Endometrium (tissue), 2 donors: ENCODE data around the gene OR1C1.
"Not testable (repeated sequence)": the region's sequence is repeated elsewhere in the genome, so short reads cannot be mapped to it uniquely, and the experiment has no call there.

Source experiments
- FAIRE-seq: peaks from 2 replicates; lab custom pipeline; 2012; peaks lifted over from hg19 to GRCh38; lab: Jason Lieb, UNC
- donor health status: control.
- donor health status: control.

OR1C1 gene, protein sequence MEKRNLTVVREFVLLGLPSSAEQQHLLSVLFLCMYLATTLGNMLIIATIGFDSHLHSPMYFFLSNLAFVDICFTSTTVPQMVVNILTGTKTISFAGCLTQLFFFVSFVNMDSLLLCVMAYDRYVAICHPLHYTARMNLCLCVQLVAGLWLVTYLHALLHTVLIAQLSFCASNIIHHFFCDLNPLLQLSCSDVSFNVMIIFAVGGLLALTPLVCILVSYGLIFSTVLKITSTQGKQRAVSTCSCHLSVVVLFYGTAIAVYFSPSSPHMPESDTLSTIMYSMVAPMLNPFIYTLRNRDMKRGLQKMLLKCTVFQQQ

GRCh38 chr1:247760456-247760855, at the start of gene OR1C1:
OR1C1 (minus strand) TSS chr1:247760556; CDS start chr1:247758406, 2,150 bp downstream.
- no peak for FAIRE-seq

DNA sequence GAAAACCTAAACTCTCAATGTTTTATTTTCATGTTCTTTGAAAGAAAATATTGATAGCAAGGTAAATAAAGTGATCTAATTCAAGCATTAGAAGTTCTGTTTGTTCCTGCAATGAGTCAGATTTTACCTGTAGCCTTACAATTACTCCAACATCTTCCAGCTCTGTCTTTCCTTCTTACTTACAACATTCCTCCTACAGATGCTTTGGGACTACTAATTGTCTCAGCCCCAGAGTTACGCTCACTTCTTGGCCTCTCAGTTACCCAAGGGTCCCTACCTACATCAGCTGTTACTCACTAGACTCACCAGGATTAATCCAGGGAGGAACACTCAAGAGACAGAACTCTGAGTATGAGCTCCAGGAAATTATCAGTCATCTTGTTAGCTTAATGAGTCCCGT, 37.2 kb upstream of the OR1C1 start:
- FAIRE-seq = no peak

DNA sequence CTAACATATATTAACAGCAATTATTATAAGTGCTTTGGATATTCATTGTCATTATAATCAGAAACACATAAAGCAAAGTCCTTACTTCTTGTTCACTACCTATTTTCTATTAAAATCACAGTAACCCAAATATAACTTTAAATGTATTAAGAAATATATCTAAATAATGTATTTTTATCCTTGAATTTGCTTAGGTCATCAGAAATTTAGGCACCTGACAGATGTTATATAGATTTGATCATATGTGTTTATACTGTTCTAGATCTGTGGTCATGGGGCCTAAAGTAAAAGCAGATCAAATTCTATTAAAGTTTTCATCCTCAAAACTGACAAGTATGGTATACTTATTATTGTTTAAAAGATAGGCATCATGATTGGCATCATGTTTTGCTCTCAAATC, 9.2 kb upstream of the OR1C1 start:
- FAIRE-seq = no peak

DNA sequence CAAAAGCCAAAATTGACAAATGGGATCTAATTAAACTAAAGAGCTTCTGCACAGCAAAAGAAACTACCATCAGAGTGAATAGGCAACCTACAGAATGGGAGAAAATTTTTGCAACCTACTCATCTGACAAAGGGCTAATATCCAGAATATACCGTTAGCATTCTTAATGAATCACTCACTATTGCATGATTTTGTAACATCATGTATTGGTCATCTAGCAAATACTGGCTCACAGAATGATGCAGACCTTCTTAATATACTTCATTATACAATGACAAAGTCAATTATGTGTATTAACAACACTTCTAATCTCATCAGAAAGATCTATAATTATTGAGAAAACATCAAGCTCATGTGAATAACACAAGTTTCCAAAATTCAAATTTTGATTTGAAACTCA, 6.0 kb downstream of the OR1C1 start:
- FAIRE-seq = not testable (repeated sequence)

- no peak for FAIRE-seq
Measured at GRCh38 chr1:247749870-247750269, 10.5 kb downstream of the OR1C1 start.

DNA sequence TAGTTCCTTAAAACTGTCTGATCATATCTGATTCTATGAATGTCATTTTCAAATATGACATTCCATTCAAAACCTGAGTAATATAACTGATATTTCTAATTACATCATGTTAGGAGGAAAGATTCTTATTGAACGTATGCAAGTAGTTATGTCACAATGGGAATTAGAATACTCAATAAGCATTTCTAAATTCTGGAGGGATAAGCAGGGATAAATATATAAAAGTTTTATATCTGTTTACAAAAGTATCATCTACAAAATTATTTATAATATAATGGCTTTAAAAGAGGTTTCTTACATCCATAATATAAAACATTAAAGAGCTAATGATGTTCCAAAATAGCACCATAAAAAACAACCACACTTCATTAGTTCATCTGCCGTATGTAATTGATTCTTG, 12.3 kb downstream of the OR1C1 start, which contains the start of gene OR14A2:
Gene OR14A2, minus strand, starts transcription at position 101 of the 400 bp plus-strand sequence.
- no peak for FAIRE-seq

- FAIRE-seq = no peak
Measured at GRCh38 chr1:247747616-247748015, 12.7 kb downstream of the OR1C1 start.

GRCh38 chr1:247746391-247746935, 13.9 kb downstream of the OR1C1 start:
- FAIRE-seq = no peak

DNA sequence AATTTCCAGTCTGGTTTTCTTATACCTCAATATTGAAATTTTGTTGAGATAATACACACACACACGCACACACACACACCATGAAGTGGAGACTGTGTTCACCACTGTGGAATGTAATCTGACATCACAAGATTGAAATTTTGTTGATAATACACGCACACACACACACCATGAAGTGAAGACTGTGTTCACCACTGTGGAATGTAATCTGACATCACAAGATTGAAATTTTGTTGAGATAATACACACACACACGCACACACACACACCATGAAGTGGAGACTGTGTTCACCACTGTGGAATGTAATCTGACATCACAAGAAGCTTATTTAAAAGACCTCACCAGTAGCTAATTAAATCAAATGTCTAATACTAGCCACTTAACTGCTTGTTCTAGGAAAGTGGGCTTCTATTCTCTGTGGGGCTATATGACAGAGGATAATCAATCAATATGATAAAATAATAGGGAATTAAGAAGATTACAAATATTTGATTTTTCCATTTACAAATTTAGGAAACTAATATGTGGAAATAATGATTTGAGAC, 18.1 kb downstream of the OR1C1 start:
- FAIRE-seq = not testable (repeated sequence)

- FAIRE-seq = no peak
Measured at GRCh38 chr1:247741756-247742155, 18.6 kb downstream of the OR1C1 start.

DNA sequence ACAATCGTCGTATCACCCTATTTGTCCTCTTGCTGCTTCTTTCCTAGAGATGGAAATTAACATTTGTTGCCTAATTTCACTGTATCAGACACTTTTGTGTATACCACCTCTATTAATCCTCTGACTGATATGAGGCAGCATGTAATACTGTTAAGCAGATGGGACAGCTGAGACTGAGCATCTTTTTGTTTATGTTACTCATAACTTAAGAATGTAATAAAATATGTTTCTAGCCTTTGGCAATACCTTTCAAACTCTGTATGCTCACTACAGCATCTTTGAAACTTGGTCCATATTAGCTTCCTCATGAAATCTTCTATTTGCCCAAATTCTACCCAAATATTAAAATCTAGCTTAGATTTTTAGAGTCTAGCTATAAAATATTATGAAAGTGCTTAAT, 19.6 kb downstream of the OR1C1 start:
- no peak for FAIRE-seq

DNA sequence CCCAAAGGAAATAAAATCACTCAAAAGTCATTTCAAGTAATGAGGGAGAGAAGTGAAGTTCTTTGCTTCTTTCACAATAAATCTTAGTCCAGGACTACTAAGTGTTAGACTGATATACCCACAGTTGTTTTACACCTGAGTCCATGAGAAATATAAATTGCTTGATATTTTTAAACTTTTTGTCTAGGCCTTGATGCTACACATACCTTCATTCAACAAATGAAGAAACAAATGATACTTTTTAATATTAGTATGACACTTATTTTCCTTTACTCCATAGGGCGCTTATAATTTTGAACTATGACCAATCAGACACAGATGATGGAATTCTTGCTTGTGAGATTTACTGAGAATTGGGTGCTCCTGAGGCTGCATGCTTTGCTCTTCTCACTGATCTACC, 22.0 kb downstream of the OR1C1 start, which contains the start of gene OR14K1:
Gene OR14K1, plus strand, starts transcription at position 301 of the 400 bp plus-strand sequence. Its CDS starts 0 bp downstream, at position 301.
- no peak for FAIRE-seq

DNA sequence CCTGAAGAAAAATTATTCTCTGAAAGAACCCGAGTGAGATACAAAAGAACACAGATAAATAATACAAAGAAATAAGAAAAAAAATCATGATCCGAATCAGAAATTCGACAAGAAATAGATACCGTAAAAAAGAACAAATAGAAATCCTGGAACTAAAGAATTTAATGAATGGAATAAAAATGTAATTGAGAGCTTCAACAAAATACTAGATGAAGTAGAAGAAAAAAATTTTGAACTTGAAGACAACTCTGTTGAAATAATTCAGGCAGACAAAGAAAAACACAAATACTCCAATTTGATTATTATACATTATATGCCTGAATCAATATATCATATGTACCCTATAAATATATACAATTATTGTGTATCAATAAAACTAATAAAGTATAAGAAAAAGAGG, 39.1 kb downstream of the OR1C1 start:
- no peak for FAIRE-seq

DNA sequence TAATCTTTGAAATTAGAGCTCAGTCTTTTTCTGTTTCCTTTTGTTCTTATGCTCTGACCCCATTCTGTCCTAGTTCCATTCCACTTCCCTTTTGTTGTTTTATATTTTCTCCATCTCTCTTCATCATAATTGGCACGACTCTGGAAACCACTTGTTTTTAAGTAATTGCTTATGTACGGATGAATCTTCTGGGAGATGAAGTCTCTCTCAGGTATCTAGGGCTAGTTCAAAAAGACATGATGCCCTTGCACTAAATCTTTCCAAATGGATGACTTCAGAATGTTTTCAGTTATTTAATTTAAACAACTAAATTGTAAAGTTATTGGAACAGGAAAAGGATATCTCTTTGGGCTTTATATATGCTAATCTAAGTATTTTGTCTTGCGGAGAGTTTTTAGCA, 43.8 kb downstream of the OR1C1 start, which contains the start of gene OR6F1:
Gene OR6F1, minus strand, starts transcription at position 101 of the 400 bp plus-strand sequence. CDS start 3,891 bp downstream, outside the sequence.
- no peak for FAIRE-seq

GRCh38 chr1:247713753-247714152, 46.6 kb downstream of the OR1C1 start:
- FAIRE-seq = no peak

GRCh38 chr1:247710681-247711080, 49.7 kb downstream of the OR1C1 start:
- FAIRE-seq = not testable (repeated sequence)
